GM18508 (cell line): ENCODE data around the gene EXOG.

Experiments
- ATAC-seq: cut with Tn5 transposase; IDR thresholded peaks from one replicate; pipeline ENCODE4 v1.9.1; 2021; ENCODE audit warnings: moderate number of reproducible peaks; ENCODE audit not compliant: insufficient read depth, unreplicated experiment

EXOG gene

GRCh38 chr3:38472342-38472741, 23.8 kb upstream of the EXOG start:
- no peak for ATAC-seq

- ATAC-seq, result no peak
Measured at GRCh38 chr3:38473229-38473628, 22.9 kb upstream of the EXOG start.

GRCh38 chr3:38474928-38475605, 21.1 kb upstream of the EXOG start:
- no peak for ATAC-seq

GRCh38 chr3:38475716-38476115, 20.4 kb upstream of the EXOG start:
- no peak for ATAC-seq

- ATAC-seq, result no peak
Measured at GRCh38 chr3:38476157-38476756, 19.9 kb upstream of the EXOG start.

GRCh38 chr3:38477057-38477820, 18.9 kb upstream of the EXOG start:
- no peak for ATAC-seq

- no peak for ATAC-seq
Measured at GRCh38 chr3:38477839-38478450, 18.2 kb upstream of the EXOG start.

GRCh38 chr3:38478901-38479300, 17.2 kb upstream of the EXOG start:
- no peak for ATAC-seq

GRCh38 chr3:38479431-38480092, 16.6 kb upstream of the EXOG start:
- no peak for ATAC-seq

- no peak for ATAC-seq
Measured at GRCh38 chr3:38480093-38480445, 16.1 kb upstream of the EXOG start.

- ATAC-seq, result no peak
Measured at GRCh38 chr3:38480930-38481329, 15.2 kb upstream of the EXOG start.

GRCh38 chr3:38482951-38483350, 13.2 kb upstream of the EXOG start:
- ATAC-seq, result no peak

GRCh38 chr3:38487323-38487722, 8.8 kb upstream of the EXOG start:
- peak; percentile 84 for ATAC-seq

- ATAC-seq, result no peak
Measured at GRCh38 chr3:38488949-38489348, 7.2 kb upstream of the EXOG start.

GRCh38 chr3:38489766-38490165, 6.4 kb upstream of the EXOG start:
- no peak for ATAC-seq

- ATAC-seq, result no peak
Measured at GRCh38 chr3:38490281-38491030, 5.7 kb upstream of the EXOG start.

- no peak for ATAC-seq
Measured at GRCh38 chr3:38491215-38491614, 4.9 kb upstream of the EXOG start.

- no peak for ATAC-seq
Measured at GRCh38 chr3:38493031-38493430, 3.1 kb upstream of the EXOG start.

- ATAC-seq, result no peak
Measured at GRCh38 chr3:38497031-38497430, 891 bp downstream of the EXOG start.
